Activated CD8-positive, alpha-beta memory T cell treated with anti-CD3 and anti-CD28 coated beads for 24 hours (primary cell): ENCODE data around the gene TEPSIN.

Experiments
- DNase-seq: peaks from one replicate; pipeline ENCODE4 v3.0.0-alpha.2; 2020

Gene TEPSIN

GRCh38 chr17:81267390-81268067, 28.7 kb upstream of the TEPSIN start:
- no peak for DNase-seq

- no peak for DNase-seq
Observed at GRCh38 chr17:81265576-81265975, 26.7 kb upstream of the TEPSIN start.

GRCh38 chr17:81264640-81265039, 25.8 kb upstream of the TEPSIN start:
- DNase-seq, result no peak

GRCh38 chr17:81263371-81264181, 24.7 kb upstream of the TEPSIN start:
- no peak for DNase-seq

DNA sequence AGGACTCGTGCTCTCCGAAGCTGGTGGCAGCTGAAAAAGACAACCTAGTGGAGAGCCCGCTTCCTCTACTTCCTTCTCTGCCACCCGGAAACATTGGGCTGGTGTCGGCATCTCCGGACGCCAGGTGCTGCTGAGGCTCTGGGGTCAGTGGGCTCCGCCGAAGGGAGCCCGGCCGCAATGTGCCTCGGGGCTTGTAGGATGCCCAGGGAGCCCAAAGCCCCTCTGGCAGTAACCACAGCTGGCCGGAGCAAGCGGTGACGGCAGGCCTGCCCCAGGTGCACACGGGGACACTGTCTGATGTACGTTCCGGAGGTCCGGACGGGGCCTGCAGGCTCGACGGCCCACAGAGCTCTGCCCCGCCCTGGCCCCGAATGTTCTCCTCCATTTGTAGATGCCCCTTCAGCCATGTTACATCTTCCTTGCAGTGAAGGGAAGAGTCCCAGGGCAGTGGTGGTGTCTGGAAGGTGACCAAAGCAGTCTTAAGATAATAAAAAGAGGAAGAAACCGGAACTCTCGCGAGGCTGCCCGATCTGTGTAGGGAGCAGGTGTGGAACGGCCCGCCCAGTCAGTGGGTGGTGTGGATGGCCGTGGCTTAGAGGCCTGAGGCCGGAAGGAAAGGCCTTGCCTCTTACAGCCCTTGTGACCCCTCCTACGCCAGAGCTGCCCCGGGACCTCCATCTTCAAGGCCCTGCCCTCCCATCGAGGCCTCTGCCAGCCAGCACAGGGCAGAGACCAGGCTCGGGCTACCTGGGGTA, 22.9 kb upstream of the TEPSIN start:
- no peak for DNase-seq

DNA sequence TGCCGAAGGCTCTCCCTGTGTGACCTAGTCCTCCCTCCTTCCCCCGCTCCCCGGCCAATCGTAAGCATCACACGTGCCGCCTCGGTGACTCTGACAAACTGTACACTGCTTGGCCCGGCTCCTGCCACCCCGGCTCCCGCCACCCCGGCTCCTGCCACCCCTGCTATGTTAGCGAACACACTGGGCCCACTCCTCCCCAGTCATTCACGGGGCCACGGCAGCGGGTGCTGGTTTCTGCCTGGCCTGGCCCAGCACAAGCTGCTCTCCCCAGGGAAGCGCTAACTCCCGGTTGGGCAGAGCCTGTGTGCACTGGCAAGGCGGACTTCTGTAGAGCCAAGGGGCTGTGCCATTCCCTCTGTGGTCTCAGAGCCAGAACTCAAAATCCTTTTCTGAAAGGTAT, 22.2 kb upstream of the TEPSIN start:
- no peak for DNase-seq

GRCh38 chr17:81260641-81261040, 21.8 kb upstream of the TEPSIN start:
- DNase-seq, result no peak

GRCh38 chr17:81260171-81260570, 21.3 kb upstream of the TEPSIN start:
- no peak for DNase-seq

- DNase-seq, result no peak
Observed at GRCh38 chr17:81259058-81259605, 20.3 kb upstream of the TEPSIN start.

GRCh38 chr17:81258292-81258691, 19.4 kb upstream of the TEPSIN start:
- DNase-seq, result no peak

DNA sequence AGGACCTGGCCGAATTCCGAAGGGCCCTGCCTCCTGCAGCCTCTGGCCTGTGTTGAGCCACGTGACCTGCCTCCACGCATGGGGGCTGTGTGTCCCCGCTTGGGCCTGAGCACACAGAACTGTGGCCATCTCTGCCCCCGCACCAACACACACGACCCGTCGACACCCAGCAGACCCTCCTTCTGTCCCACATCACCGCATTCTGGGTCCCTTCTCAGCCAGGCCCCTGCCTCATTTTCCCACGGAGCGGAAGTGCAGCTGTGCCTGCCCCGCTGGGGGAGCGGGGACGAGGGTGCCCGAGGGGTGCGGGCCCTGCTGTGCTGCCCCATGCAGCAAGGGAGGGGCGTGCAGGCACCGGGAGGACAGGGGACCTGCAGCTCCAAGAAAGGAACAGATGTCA, 18.7 kb upstream of the TEPSIN start:
- DNase-seq, result no peak

DNA sequence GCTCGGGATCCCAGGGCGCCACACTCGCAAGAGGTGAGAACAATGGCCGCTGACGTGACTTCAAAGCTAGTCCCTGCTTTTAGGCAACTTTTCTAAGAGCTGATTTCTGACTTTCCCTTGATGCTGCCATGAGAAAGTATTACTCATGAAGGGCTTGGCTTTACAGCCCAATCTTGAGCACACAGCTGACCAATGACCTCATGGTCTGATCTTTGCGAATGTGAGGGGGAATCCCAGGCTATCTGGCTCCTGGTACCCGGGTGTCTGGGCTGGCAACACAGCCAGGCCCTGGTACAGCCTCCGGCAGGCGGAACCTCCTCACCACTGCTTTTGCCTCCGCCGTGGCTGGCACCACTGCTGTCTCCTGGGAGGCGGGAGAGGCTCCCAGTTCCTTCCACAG, 17.8 kb upstream of the TEPSIN start:
- no peak for DNase-seq

- no peak for DNase-seq
Observed at GRCh38 chr17:81254955-81255717, 16.3 kb upstream of the TEPSIN start.

DNA sequence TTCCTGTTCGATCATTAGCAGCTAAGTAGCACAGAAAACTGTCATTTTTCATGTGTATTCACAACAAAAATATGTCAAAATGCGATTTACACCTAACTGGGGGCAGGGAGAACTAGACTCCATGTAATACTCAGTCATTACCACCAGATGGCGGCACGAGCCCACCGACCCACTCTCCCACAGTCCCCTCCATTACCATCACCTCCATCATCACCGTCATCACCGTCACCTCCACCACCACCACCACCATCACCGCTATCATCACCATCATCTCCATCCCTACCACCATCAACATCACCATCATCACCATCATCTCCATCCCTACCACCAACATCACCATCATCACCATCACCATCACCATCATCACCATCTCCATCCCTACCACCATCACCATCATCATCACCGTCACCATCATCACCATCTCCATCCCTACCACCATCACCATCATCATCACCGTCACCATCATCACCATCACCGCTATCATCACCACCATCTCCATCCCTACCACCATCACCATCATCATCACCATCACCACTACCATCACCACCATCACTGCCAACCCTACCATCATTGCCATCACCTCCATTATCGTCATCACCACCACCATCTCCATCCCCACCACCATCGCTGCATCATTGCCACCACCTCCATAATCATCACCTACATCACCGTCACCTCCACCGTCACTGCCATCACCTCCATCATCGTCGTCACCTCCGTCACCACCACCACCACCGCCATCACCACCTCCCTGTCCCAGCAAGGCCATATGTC, 14.7 kb upstream of the TEPSIN start:
- peak; percentile 80 for DNase-seq

DNA sequence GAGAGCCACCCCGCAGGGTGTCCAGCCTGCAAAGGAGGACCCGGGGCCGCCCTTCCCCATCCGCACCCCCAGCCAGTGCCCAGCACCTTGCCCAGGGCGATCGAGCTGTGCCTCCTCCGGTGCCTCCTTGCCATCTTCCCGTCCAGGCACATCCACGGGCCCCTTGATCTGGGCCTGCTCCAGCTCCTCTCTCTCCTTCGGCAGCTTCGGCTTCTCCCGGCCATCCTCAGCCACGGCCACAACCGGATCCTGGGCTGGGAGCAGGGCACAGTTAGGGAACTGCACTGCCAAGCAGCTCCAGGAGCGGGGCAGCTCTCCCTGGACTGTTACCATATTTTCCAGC, 14.1 kb upstream of the TEPSIN start:
- DNase-seq, result no peak

DNA sequence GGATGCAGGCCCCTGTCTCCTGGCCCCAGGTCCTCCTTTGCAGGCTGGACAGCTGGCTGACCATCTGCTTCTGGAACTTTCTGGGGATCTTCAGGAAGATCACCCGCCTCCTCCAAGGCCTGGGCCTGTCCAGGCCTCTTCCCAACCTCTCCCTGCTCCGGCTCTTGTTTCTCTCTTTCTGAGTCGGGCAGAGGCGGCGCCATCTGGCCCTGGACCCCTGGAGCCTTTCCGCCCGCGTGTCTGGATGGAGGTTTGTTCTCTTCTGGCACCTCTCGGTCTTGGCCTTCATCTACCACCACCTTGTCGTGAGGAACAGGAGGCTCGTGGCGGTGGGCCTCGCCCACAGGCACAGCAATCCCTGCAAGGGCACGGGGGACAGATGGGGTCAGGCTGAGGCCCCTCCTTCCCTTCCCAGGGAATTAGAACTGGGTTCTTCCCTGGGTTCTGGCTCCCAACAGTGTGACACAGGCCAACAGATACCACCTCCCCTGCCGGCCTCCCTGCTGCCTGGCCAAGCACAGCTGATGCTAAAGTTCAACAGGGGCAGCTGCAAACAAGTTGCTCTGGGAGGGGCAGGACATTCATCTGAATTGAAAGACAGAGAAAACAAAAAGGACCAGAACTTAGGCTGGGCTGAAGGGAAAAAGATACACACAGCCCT, 13.6 kb upstream of the TEPSIN start:
- no peak for DNase-seq

DNA sequence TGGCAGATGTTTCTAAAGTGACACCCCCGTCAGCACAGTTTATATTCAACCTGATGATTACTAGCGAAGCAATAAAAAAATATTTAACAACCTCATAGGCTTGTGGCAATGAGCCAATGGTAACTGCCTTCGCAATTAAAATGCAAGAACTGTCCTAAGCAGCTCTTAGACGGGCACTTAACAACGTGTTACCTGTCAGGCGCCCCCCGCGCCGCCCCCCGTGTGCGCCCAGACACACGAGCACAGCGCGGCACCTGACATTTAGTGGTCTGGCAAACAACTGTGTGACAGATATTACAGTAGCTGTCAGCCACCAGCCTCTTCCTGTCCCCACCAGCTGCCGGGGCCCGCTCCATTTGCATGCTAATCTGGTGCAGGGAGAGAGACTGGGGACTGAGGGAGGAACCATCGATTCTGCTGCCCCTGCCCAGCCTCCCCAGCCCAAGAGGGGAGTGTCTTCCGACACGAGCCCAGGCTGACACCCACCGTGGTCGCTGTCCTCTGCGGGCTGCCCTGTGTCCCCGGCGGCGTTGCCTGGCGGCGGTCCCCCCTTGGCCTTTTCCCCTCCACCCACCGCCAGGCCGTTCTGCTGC, 12.9 kb upstream of the TEPSIN start:
- DNase-seq, result no peak

DNA sequence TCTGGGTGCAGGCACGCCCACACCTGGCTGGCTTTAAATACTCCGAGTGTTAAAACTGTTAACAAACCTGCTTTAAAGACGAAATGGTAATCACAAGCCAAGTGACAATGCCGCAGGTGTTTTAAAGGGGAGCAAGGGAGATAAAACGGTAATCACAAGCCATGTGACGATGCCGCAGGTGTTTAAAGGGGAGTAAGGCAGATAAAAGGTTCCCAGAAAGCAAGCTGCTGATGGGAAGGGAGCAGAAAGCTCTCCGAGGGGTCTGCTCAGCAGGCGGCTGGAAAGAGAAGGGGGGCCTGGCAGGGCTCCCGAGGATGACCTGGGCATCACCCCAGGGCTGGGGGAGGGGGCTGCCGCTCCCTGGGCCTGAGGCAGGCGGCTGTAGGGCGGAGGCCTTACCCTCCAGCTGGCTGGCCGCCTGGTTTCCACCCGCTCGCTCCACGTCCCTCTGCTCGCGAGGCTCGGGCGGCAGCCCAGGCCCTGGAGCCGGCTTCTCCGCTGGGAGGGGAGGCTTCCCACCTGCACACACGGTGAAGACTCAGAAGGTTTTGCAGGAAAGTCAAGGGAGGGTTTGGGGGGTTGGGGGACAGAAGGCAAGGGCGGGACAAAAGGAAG, 12.3 kb upstream of the TEPSIN start:
- no peak for DNase-seq

GRCh38 chr17:81250286-81251093, 11.6 kb upstream of the TEPSIN start:
- no peak for DNase-seq
